Cardiac fibroblast (primary cell): ENCODE measurements around the gene PDZD2.

Source experiments
- DNase-seq, 2 donors: peaks; one replicate each; pipeline versions ENCODE4 v3.0.0 to v3.0.0-alpha.2; 2010; ENCODE audit warnings: low read depth in 2 of 2
- H3K4me3 ChIP-seq, 2 donors: replicated peaks in 1 of 2; 1 replicate in 1 of 2; 2 replicates in 1 of 2; pipeline ENCODE4 v1.5.1; 2011; ENCODE audit warnings: low read depth in 2 of 2, low read length in 2 of 2, mild to moderate bottlenecking in 2 of 2, moderate library complexity in 1 of 2
- TF ChIP-seq, protein P1 (sequence below): IDR thresholded peaks from one replicate; pipeline ENCODE4 v1.5.1; 2011; ENCODE audit warnings: low read depth, mild to moderate bottlenecking, low read length, inconsistent platforms

PDZD2 gene

DNA sequence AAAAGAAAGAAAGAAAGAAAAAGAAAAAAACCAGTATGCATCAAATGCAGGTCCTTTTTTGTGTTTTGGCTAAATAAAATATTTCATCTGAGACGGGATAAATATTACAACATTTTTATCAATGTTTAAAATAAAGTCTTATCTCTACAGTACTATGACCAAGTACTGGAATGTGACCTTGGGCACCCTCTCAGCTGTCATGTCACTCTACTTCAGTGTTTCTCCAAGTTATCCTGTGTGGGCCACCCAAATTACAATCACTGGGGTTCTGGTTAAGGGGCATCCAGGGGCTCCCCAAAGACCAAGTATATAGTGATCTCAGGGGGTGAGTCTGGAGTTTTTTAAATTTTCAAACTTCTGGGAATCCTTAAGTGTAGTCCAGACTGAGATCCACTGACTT, 3.5 kb upstream of the PDZD2 start:
- no peak overlapping the region for H3K4me3 ChIP-seq
- TF ChIP-seq, protein P1, sequence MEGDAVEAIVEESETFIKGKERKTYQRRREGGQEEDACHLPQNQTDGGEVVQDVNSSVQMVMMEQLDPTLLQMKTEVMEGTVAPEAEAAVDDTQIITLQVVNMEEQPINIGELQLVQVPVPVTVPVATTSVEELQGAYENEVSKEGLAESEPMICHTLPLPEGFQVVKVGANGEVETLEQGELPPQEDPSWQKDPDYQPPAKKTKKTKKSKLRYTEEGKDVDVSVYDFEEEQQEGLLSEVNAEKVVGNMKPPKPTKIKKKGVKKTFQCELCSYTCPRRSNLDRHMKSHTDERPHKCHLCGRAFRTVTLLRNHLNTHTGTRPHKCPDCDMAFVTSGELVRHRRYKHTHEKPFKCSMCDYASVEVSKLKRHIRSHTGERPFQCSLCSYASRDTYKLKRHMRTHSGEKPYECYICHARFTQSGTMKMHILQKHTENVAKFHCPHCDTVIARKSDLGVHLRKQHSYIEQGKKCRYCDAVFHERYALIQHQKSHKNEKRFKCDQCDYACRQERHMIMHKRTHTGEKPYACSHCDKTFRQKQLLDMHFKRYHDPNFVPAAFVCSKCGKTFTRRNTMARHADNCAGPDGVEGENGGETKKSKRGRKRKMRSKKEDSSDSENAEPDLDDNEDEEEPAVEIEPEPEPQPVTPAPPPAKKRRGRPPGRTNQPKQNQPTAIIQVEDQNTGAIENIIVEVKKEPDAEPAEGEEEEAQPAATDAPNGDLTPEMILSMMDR = no peak
- DNase-seq = no peak

DNA sequence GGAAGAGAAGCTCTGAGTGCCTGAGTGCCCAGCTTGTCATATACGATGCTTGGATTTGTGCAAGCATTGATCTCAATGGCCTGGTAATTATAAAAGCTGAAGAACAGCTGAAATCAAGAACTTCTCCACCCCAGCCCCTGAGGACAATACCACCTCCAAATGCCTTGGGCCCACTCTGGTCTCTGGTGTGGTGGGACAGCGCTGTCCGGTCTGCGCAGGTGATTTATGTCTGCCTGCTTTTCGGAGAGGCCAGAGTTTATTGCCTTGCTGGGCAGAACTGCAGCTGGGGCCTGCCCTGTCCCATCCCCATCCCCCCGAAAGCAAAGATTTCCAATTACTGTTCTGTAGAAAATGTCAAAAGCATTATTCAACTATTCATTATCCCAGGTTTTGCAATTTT, 1.1 kb upstream of the PDZD2 start:
- no peak for DNase-seq
- TF ChIP-seq, protein P1 = no peak
- H3K4me3 ChIP-seq = no peak overlapping the region

DNA sequence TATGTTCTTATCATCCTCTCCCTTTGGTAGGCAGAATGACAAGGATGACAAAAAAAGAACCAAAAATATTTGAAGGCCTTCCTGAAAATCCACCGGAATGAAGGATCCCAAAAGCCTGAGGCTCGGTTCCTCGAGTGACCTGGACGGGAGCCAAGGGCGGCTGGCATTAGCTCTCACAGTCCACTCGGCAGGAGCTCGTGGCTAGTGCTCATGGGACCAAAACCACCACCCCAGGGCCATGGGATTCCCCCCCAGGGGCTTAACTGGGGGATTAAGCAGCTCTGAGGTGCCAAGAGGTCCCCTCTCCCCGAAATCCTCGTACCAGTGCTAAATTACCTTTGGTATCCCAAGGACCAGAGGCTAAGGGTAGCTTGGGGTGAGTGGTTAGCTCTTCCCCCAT, 586 bp upstream of the PDZD2 start:
- DNase-seq = peak in 1 of 2 donors; percentile 14
- peak overlapping the region; percentile 56 to 58 for H3K4me3 ChIP-seq
- TF ChIP-seq, protein P1 = no peak

DNA sequence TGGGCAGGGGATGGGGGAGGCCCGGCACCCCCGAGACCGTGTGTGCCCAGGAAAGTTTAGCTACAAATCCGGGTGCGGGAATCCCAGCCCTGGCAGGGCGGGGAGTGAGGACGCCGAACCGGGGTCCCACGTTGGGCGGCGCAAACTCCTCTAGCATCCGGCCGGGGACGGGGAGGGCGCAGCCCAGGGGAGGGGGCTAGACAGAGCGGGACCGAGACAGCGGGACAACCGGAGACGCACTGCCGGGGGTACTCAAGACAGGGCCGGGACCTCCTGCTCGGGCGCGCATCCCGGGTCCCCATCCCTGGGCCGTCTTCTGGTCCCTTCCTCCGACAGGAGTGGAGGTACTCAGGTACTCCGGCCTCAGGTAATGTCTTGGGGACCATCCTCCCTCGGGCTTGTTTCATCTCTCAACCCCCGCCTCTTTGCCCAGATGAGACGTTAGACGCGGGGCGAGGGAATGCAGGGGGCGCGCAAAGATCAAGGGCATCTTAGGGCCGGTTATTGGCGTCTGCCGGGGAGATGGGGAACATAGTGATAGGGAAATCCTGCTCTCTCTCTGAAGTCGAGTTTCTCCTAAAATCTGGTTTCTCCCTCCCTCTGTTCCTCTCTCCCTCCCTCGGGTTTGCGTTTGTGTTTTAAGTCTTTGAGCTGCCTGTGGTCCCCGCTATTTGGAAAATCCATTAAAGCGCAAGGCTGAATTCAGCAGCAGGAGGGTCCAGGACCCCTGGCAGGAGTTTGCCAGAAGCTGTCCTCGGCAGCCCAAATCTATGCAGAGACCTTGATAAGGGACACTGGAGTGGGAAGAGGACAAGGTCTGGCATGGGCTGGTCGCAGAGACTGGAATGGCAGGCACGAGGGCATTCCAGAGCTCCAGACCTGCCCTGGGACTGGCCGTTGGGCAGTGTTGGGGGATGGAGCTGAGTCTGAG, 815 bp downstream of the PDZD2 start:
- H3K4me3 ChIP-seq = peak overlapping the region; percentile 29 to 58
- DNase-seq = no peak
- TF ChIP-seq, protein P1 = no peak

DNA sequence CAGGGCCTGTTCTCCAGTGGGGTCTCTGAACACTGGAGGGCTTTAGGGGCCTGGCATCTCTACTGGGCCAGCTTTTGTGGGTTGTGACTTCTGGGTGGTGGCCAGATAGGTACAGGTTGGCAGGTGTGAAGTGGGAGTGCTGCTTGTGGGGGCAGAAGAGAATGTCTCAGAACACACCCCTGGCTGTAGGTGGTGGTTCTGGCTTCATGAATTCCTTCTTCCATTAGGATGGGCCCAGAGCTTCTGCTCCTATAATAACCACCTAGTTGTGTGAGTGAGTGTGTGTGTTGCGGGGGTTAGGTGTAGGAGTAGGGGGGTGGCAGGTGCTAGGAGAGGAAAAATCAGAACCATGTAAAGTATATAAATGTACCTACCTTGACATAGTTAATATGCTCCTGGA, 1.6 kb downstream of the PDZD2 start:
- H3K4me3 ChIP-seq = no peak overlapping the region
- DNase-seq = no peak
- TF ChIP-seq, protein P1 = no peak

DNA sequence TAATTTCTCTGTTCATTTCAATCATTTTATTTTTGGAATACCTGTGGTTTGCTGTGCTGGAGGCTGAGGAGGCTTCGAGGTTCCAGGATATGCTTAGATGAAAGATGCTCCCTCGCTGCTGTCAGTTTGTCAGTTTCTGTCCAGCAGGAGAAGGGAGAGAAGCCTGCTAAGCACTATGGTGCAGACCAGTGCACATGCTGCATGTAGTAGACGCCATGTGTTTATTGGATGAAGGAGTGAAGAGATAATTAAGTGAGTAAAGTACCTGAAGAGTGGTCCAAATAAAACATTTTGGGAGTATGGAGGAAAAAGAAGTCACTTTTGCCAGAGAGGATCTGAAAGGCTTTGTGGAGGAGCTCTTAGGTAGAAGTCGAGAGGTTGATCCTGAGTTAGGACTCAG, 2.1 kb downstream of the PDZD2 start:
- TF ChIP-seq, protein P1 = no peak
- DNase-seq = no peak
- H3K4me3 ChIP-seq = no peak overlapping the region
